ENCODE results near the gene TMEM80.

The TMEM80 gene

DNA sequence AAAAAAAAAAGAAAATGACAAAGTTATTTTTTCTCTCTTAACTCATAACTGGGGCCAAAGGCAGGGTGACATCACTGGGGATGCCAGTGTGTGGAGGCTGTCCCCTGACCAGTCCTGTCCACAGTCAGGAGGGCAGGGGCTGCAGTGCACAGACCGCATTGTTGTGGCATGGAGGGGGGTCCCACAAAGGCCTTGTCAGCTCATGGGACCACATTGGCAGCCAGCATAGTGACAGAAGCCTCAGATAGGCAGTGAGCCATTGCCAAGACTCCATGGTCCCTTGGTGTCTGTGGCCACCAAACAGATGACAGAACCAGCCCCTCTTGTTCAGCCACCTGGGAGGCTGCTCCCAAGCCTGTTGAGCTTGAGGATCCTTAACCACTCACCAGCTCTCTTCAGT, 4.1 kb downstream of the TMEM80 start:
- no peak for DNase-seq

DNA sequence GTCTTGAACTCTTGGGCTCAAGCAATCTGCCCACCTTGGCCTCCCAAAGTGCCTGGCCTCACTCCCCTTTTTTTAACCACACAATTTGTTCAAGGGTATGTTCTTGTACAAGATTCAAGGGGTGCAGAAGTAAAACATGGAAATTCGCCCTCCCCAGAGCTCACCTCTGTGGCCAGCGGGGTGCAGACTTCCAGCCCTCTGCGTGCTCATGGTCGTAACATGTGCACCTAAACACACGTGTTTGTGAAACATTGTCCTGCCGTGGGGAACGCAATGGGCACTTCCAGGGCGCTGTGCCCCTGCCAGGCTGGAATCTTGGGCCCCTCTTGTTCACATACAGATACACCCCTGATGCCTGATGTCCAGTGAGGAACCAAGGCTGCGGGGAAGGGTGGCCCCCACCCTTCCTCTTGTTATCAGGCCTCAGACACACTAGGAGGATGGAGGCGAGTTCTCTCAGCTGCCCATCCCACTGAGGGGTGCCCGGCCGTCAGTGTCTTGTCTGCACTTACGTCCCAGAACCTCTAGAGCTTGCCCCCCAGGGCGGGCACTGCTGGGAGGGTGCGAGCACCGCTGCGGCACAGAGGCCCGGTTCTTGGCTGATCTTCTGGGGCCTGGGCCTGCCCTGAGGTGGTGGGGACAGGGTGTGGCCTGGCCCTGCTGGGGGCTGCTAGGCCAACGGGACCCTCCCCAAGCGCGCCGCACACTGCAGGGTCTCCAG, 6.3 kb downstream of the TMEM80 start:
- DNase-seq = no peak

DNA sequence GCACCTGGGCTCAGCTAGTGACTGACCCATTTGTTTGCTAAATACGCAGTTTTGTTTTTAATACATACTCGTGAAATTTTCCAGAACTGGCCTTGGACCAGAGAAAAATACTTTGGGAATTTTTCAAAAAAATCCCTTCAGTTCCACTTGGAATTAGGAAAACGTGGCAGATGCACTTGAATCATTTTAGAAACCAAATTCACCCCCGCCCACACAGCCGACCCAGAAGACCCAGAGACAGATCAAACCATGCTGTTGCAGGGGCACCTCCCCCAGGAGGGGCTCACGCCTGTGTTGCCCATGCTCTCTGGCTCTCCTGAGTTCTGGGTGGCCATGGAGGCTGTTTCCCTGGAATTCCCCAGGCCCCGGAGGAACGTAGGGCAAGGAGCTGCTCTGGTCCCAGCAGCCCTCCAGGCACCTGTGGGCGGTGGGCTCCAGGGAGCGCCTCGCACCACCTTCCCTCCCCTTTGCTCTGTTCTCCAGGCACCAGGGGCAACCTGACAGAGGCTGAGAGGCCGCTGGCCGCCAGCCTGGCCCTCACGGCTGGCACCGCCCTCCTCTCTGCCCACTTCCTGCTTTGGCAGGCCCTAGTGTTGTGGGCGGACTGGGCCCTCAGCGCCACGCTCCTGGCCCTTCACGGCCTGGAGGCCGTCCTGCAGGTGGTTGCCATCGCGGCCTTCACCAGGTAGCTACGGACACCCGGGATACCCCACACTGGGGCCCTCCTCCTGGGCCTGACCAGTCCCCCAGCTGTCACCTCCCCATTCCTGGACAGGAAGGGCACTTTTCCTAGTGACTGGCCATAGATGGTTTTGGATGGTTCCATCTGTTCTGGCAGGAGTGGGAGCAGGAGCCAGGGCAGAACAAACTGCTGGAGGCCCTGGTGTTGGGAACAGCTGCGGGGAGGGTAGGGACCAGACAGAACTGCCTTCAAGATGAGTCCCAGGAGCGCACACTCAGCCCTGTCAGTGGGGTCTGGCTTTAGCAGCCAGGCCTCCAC, 7.1 kb downstream of the TMEM80 start:
- no peak for DNase-seq

DNA sequence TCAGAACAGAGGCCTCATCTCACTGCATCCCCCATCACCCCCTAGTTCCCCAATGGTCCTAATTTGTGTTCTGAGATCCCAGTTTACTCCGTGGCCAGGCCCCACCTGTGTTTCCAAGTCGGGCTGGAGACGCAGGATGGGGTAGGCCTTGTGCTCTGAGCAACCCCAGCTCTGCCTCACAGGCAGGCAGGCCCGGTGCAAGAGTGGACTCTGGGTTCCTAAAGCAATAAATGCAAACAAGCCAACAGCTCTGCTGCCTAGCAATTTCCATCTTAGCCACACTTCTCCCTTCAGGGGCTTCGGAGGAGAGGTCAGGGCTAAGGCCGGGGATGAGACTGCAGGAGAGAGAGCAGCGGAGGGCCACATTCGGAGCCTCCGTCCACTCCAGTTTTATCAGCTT, 7.9 kb downstream of the TMEM80 start:
- no peak for DNase-seq

DNA sequence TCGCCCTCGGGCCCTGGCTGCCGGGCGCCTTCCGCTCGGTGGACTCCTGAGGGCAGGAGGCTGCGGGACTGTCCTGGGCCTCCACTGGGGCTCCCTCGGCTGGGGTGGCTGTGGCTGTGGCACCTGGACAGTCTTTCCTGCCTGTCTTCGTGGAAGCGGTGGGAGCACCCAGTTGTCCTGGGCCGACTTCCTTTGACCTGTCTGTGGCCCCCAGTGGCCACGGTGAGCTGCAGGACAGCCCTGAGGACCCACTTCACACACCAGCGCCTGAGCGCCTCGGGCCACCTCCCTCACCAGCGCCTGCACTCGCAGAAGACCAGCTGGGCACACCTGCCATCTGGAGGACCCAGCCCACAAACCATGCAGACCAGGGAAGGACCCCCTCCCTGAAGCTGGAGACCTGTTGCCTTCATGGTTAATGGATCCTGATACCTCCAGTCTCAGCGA, 8.6 kb downstream of the TMEM80 start:
- DNase-seq = no peak

DNA sequence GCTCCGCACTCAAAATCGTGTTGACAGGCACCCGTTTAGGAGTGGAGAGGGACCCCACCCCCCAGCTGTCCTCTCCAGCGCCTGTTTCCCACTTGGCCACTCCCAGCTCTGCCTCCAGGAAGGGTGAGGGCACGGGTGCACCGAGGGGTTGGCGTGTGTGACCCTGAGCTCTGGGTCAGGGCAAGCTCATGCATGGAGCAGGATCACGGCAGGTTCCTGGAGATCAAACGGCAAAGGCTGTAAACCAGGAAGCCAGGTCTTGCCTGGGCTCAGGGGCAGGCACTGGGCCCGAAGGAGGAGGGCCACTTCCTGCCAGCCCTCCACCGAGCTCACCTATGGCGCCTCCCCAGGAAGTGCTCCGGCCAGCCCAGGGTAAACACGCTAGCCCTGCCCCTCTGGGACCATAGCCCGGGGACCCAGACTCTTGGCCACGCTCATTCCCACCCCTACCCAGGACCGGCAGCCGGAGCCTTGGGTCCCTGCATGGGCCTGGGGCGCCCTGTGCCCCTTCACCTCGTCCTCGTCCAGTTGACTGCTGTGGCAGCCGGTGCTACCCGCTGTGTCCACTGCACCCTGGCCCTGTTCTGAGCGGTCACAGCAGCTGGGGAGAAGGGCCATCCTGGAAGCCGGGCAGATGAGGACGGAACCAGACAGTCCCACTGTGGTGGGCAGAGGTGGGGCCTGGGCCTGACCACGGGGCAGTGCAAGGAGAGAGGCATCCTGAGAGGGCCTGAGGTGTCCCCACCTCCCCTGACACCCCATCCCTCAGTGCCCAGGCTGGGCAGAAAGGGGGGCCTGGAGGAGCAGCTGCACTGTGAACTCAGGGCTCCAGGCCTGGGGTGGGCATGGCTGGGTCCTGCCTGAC, 9.4 kb downstream of the TMEM80 start:
- no peak for DNase-seq

DNA sequence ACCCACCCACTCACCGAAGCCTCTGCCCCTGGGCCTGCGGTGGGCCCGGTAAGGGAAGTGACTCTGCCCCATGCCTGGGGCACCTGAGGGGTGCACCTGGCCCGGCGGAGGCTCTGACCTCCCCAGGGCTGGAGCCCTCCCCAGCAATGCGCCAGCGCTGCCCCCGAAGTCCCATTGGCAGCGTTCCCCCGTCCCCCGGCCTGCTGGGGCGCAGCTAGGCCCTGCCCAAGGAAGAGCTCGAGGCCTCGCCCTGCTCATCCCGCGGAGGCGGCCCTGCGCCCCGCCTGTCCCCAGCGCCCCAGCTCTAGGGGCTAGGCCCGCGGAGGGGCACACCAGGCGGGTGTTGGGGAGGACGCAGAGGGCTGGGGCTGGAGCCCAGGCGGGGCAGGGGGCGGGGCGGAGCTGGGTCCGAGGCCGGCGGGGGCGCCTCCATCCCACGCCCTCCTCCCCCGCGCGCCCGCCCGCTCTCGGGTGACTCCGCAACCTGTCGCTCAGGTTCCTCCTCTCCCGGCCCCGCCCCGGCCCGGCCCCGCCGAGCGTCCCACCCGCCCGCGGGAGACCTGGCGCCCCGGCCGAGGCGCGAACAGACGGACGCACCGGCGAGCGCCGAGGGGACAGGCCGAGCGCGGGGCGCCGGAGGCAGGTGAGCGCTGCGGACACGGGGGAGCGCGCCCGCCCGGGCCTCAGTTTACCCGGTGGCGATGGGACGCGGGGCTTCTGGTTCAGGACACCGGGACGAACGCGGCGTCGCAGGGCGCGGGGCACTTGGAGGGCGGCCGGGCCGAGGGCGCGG, 10.2 kb downstream of the TMEM80 start, which contains the start of gene EPS8L2:
Gene EPS8L2, plus strand, starts transcription at position 586 of the 793 bp plus-strand sequence. CDS start 3,177 bp downstream, outside the sequence.
- DNase-seq = no peak

DNA sequence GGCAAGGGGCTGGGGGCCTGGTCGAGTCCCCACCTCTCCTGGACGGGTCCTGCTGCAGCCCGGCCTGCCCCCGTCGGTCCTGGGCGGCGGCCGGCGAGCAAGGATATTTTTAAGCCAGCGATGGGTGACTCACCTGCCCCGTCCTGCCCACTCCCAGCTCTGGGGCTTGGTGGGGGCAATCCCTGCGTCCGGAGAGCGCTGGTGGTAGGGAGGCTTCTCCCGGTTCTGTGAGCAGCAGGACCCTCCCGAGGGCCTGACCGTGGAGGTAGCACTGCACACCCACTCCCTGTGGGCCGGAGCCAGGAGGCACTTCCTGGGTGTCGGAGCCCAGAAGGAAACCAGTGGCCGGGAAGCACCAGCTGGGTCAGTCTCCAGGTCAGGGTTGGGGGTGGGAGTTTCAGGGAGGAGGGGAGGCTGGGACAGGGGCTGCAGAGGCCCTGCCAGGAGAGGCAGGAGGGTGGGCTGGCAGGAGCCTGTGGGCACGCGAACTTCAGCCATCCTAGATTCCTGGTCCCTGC, 10.9 kb downstream of the TMEM80 start:
- no peak for DNase-seq

DNA sequence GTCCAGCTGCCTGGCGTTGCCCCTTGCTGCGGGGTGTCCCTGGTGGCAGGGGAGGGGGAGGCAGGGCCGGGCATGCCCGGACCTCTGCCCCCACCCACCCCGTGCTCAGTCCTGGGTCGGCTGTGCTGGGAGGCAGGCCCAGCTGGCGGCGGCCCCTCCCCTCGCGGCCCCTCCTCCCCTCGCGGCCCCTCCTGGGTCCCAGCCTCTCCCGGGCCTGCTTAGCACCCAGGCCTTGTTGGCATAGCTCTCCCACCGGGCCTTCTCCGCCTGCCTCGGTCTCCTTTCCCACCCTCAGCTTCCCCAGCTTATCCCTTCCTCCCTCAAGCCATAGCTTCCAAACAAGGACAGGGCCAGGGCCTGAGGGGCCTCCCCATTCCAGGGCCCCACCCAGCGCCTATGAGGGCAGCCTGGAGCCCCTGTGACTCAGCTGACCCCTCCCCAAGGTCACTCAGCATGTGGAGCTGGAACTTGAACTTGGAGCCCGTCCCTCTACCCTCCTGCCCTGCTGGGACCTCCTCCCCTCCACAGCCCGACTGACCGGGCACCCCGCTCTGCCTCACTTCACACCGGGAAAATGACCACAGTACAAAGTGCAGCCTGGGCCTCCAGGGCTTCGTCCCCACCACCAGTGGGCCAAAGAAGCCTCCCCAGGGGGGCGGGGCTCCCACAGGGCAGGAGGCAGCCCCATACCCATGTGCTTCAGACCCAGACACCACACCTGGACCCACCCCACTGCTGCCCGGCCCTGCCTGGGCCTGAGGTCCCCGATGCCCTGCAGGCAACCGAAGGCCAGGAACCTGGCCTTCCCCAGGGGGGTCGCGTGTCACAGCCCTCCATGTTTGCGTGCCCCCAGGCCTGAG, 11.6 kb downstream of the TMEM80 start:
- no peak for DNase-seq

DNA sequence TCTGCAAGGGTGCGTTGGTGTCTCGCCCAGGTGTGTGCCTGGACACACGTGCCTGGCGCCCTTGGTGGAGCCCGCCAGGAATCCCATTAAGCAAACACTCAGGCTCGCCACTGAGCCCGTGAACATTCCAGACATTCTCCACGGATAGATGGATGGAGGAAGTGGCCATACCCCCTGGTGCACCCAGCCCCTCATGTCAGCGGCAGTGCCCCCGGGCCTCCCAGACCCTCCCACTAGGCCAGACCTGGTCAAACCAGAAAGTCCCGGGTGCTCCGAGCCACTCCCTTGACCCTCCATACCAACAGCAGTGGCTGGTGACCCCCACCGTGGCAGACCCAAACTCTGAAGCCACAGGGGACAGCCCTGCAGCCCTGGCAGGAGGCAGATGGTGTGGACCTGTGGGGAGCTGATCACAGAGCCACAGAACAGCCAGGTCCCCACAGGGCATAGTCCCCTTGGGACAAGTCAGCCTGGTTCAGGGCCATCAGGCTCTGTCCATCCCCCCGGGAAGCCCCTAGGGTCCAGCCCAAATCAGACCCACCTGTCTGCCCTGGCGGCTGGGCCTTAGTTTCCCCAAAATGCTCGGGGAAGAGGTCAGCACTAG, 12.3 kb downstream of the TMEM80 start:
- no peak for DNase-seq

DNA sequence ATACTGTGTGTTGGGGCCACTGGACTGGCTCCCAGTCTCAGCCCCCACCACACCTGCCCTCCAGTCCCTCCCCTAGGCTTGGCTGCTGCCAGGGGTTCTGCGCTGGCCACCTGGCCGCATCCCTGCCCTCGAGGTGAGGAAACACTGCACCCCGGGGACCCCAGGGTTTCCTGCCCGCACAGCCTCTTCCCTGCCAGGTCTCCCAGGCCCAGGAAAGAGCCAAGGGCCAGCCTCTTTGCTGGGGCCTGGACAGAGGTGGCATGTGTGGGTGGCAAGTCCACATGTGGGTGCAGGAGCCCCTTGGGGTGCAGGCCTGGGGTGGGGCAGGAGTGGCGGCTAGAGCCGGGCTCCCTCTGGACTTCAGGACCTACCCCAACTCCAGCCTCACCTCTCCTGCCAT, 12.9 kb downstream of the TMEM80 start:
- DNase-seq = no peak

DNA sequence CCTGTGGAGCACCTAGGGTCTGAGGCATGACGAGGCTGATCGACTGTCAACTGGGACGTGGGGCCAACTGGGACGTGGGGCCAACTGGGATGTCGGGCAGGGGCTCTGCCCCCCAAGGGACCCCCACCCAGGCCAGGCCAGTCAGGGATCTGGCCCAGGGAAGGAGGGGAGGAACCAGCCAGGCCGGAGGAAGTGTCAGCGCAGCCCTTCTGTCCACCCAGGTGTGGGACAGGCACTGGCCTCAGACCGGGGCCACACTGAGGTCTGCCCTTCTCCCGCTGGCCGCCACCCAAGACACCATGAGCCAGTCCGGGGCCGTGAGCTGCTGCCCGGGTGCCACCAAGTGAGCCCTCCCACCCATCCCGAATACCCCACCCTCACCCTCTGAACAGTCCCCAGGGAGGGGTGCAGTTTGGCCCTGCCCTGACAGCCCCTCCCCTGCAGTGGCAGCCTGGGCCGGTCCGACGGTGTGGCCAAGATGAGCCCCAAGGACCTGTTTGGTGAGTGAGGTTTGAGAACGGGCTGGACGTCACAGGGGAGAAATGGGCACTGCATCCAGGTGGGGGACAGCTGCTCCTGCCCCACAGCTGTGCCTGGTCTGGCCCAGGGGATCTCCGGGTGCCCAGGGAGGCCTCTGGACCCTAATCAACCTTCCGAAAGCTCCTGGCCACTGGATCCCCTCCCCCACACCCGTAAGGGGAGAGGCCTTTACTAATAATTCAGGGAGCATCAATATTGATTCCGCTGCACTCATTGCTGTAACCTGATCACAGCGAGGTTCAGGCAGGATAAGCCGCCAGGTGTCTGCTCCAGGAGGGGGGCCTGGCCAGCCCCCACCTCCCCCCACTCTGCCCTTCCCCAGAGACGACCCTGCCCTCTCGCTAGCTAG, 13.7 kb downstream of the TMEM80 start:
- no peak for DNase-seq

DNA sequence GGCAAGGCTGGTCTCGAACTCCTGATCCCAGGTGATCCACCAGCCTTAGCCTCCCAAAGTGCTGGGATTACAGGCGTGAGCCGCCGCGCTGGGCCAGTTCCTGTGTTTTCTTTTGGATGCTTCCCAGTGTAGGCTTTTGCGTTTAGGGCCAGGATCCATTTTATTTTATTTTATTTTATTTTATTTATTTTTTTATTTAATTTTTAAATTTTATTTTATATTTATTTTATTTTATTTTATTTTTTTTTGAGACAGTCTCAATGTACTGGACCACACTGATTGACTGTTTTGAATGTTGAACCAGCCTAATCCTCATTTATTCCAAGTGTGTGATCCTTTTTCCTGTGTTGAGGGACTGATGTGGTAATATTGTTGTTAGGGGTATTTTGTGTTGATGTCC, 18.8 kb downstream of the TMEM80 start:
- DNase-seq = no peak

DNA sequence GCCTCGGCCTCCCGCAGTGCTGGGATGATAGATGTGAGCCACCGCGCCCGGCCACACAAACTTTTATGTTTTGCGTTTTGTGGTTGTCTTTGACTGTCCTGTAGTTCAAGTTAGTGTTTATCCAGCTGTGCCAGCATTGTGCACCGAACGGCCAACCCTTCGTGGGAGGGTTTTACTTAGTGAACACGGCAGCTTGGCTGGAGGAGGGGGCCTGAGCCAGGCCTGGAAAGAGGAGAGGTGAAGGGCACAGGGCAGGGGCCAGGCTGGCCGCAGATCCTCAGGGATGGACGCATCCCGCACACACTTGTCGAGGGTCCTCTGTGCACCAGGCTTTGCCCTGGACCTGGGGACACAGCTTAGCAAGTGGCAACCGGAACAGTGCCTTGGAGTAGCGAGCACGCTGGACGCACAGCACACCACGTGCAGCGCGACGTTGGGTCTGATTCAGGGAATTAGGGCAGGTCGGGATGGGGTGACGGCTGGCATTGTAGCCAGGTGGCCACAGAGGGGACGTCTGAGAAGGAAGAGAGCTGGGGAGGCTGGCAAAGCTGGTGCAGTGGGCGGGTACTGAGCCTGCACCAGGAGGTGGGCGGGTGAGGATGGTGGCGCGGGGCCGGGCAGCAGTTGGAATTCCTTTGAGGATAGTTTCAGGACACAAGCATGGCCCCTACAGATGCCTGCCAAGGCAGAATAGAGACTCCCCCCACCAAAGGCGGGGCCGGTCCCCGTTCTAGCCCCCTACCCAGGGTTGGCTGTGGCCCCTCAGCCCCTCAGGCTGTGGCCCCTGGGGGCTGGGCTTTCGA, 23.8 kb downstream of the TMEM80 start:
- no peak for DNase-seq

DNA sequence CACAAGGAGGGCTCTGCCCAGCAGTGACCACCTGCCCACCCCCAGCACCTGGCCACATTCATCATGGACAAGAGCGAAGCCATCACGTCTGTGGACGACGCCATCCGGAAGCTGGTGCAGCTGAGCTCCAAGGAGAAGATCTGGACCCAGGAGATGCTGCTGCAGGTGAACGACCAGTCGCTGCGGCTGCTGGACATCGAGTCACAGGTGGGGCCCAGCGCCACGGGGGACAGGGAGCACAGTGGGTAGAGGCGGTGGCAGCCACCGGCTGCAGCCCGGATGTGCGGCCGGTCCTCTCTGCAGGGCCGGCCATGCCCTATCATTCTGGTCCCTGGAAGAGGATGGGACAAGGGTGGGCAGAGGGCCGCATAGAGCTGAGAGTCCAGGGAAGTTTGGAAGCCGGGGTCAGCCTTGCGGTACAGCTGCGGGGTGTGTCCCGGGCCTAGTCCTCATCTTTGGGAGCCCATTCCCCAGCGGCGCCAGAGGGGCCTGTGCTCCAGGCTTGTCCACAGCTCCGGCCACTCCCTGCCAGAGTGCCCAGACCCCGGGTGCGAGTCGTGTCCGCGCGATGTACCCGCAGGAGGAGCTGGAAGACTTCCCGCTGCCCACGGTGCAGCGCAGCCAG, 24.5 kb downstream of the TMEM80 start:
- no peak for DNase-seq

DNA sequence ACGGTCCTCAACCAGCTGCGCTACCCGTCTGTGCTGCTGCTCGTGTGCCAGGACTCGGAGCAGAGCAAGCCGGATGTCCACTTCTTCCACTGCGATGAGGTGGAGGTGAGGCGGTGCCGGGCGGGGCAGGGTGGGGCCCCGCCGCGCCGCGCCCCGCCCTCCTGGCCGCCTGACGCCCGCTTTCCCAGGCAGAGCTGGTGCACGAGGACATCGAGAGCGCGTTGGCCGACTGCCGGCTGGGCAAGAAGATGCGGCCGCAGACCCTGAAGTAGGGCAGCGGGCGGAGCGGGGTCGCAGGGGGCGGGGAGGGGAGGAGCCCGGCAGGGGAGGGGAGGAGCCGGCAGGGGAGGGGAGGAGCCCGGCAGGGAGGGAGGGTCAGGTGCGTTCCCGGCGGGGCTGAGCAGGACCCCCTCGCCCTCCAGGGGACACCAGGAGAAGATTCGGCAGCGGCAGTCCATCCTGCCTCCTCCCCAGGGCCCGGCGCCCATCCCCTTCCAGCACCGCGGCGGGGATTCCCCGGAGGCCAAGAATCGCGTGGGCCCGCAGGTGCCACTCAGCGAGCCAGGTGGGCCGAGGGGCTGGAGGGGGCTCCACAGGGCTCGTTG, 25.1 kb downstream of the TMEM80 start:
- peak; percentile 65 for DNase-seq

DNA sequence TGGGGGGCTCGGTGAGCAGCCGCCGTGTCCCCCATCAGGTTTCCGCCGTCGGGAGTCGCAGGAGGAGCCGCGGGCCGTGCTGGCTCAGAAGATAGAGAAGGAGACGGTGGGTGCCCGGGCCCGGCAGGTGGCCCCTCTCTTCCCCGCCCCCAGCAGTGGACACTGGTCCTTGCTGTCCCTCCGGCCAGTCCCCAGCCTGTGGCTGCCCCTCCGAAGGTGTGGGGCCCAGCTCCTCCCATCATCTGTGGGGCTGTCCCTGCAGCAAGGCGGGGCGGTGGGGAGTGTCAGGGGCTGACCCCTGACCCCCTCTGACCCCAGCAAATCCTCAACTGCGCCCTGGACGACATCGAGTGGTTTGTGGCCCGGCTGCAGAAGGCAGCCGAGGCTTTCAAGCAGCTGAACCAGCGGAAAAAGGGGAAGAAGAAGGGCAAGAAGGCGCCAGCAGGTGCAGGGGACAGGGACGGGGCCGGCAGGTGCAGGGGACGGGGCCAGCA, 25.7 kb downstream of the TMEM80 start:
- no peak for DNase-seq
